Adrenal gland (tissue), 5 donors: ENCODE results near the gene SLC25A11.

Experiments
- CTCF ChIP-seq, 6 experiments: fragments of 450-650 bp in 4 of 6; fragments of 200-600 bp in 2 of 6; sonication (generic) in 1 of 6; IDR thresholded peaks; 1 replicate in 5 of 6; 2 replicates in 1 of 6; pipeline versions ENCODE4 v1.5.1 to v1.8.0; 2016 to 2021; ENCODE audit warnings: antibody characterized with exemption in 6 of 6, mild to moderate bottlenecking in 2 of 6, moderate library complexity in 1 of 6
- POLR2A ChIP-seq, 2 donors: fragments of 450-650 bp; IDR thresholded peaks; one replicate each; pipeline ENCODE4 v1.6.1; 2017; ENCODE audit warnings: antibody characterized with exemption in 2 of 2, mild to moderate bottlenecking in 2 of 2, moderate library complexity in 1 of 2
- donor health status: DM: no; HTN: no; CAD: no.

GRCh38 chr17:4958102-4958501, 18.3 kb upstream of the SLC25A11 start:
- TF ChIP-seq POLR2A (IDR thresholded peaks at IDR 0.05): no peak
- TF ChIP-seq CTCF (IDR thresholded peaks at IDR 0.05): no peak
